Stimulated activated memory B cell treated with anti-CD40 and anti-IgM and Interleukin-4, amounts not matched to agents 10 μg/mL and 1 μg/mL and 100 μg/mL, for 72 hours (primary cell): ENCODE results near the gene TUB.

ENCODE experiments used
- ATAC-seq: fragments of 150-1000 bp; cut with Tn5 transposase; 2 replicates; pipeline ENCODE4 v1.10.0; 2021
- H3K27ac Mint-ChIP-seq: one replicate; pipeline ENCODE4 v1.8.0; 2022; ENCODE audit warnings: mild to moderate bottlenecking, mixed read lengths
- H3K27me3 Mint-ChIP-seq: one replicate; pipeline ENCODE4 v1.8.0; 2022; ENCODE audit warnings: mixed read lengths
- H3K36me3 Mint-ChIP-seq: one replicate; pipeline ENCODE4 v1.8.0; 2022; ENCODE audit warnings: mixed read lengths
- H3K4me1 Mint-ChIP-seq: one replicate; pipeline ENCODE4 v1.8.0; 2022; ENCODE audit warnings: mixed read lengths
- H3K4me3 Mint-ChIP-seq: one replicate; pipeline ENCODE4 v1.8.0; 2022; ENCODE audit warnings: mild to moderate bottlenecking, moderate library complexity, mixed read lengths
- H3K9me3 Mint-ChIP-seq: one replicate; pipeline ENCODE4 v1.8.0; 2022; ENCODE audit warnings: mixed read lengths

The TUB gene

DNA sequence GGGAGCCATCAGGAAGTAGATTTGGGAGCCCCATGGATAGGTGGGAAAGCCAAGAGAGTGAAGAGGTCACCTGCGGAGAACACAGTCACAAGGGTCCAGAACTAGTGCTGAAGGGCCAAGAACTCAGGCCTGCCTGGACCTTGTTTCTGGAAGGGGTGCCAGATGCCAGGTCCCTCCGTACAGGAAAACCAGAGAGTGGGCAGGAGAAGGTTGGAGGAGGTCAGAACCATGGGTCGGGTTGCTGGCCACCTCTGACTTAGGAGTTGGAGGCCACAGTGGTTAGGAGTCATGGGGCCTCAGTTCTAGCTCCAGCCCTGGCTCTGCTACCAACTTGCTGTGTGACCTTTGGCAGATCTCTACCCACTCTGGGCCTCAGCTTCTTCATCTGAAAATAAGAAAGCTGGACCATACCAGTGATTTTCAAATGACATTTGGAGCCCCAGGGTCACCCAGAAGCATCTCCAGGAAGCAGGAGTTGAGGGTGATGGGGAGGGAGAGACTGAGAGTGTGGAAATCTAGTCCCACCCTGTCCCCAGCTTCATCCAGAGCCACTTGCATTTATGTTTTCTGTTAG lies 20.8 kb upstream of the TUB start:
- Mint-ChIP-seq H3K27me3 (peaks cover 25% of the 10 kb centered on the region), H3K9me3 (no peaks in the 10 kb centered on the region), H3K27ac (no peak overlapping the region), H3K4me1 (no peaks in the 10 kb centered on the region), H3K4me3 (no peak overlapping the region), H3K36me3 (no peaks in the 10 kb centered on the region)
- ATAC-seq: no peak

DNA sequence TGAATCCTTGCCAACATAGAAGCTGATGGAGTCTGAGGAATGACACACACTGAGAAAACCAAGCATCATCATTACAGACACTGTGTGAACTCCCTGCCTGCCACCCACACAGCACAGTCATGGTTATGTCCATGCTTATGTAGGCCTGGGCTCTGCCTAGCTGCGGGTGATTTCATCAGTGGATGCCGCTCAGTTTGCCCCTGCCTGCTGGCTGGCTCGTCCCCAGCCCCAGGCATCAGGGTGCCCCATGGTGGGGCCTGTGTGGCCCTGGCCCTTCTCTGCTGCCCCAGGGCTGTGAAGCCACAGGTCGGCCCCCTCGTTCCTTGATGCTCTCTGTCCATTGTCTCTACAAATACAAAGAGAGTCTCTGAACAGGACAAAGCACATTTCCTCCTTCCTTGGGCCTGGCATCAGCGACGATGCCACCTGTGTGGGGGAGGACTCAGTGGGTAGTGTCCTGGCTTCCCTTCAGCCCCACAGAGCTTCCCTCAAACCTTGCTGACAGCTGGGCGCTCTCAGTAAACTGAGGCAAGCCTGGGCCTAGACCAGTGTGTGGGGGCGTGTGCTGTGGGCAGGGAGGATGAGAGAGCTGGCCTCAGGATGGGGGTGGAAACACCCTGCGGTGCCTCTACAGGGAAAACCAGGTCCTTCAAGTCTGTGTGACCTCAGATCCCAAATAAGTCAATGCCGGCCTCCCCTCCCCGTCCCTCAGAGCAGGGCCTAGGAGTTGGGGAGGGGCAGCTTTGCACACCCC lies 20.0 kb upstream of the TUB start:
- Mint-ChIP-seq H3K27me3 (peaks cover 17% of the 10 kb centered on the region), H3K4me3 (no peak overlapping the region), H3K36me3 (no peaks in the 10 kb centered on the region), H3K4me1 (no peaks in the 10 kb centered on the region), H3K27ac (no peak overlapping the region), H3K9me3 (no peaks in the 10 kb centered on the region)
- no peak for ATAC-seq

DNA sequence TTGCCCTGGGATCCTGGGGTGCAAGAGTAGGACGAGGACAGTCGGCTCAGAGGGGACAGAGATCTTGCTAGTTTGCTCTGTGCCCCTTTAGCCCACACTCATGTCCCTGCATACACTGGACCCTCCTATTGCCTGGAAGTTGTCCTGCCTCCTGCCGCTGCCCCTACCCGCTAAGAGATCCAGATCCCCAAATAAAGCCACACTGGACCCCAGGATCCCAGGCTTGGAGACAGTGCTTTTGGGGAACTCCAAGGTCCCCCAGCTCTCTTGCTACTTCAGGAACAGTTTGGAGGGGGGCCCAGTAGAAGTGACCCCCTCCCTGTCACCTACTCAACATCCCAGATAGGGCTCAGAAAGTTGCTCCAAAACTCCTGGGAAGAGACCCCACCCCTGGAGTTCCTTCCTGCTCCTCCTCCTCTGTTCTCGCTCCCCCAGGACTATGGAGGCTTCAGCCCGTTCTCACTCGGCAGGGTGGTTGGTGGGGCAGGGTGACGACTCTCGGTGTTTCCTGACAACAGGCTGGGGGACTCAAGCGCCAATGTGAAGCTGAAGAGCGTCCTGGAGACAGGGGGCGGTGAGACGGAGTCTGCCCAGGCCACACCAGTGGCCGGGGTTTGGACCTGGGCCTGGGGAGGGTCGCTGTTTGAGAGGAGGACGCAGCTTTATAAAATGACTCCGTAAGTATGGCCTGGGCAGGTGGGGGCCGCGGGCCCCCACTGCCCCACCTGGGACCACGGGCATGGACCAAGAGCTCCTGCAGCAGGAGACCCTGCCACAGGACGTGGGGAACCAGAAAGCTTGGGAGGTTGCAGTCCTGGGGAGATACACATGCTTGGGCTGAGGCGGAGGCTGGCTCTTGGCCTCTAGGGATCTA lies 19.2 kb upstream of the TUB start:
- Mint-ChIP-seq H3K9me3 (no peaks in the 10 kb centered on the region), H3K4me3 (no peak overlapping the region), H3K27ac (no peak overlapping the region), H3K27me3 (peaks cover 12% of the 10 kb centered on the region), H3K4me1 (no peaks in the 10 kb centered on the region), H3K36me3 (no peaks in the 10 kb centered on the region)
- ATAC-seq: no peak

DNA sequence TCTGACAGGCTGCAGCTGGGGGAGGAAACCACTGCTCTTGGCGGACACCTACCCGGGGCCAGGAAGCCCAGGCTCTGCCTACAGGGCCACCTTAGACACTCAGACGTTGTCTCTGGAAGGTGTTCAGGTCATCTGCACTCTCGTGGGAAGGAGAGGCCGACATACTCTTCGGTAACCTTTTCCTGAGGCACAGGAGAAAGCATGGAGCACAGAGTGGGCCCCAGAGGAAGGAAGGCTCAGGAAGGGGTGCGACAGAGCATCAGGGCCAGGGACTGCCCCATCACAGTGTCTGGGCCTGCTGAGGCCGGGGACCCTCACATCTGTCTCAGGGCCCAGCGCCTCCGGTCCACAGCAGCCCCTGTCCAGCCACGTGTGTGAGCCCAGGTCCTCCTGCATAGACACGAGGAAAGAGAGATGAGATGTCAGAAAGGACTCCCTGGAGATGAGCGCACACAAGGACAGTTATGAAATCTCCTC lies 18.2 kb upstream of the TUB start:
- Mint-ChIP-seq H3K4me1 (no peaks in the 10 kb centered on the region), H3K36me3 (no peaks in the 10 kb centered on the region), H3K9me3 (no peaks in the 10 kb centered on the region), H3K27me3 (peaks cover 21% of the 10 kb centered on the region), H3K27ac (no peak overlapping the region), H3K4me3 (no peak overlapping the region)
- no peak for ATAC-seq

DNA sequence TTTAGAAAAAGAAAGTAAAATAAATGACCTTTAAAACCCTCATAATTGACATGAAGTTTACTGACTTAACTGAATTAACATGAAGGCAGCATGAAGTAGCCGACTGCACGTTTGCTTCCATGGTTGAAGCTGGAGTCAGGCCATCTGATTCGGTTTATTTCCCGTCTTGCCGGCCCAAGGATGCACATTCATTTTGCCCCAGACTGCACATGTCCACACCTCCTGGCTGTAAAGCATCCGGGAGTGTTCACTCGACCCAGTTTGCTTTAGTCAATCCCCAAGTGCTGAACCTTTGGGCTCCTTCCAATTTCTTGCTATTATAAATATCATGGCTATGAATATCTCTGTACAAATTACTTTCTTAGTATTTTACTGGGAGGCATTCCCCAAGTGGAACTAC lies 17.7 kb upstream of the TUB start:
- no peaks in the 10 kb centered on the region for H3K36me3 Mint-ChIP-seq
- H3K9me3 Mint-ChIP-seq: no peaks in the 10 kb centered on the region
- no peak overlapping the region for H3K27ac Mint-ChIP-seq
- no peak for ATAC-seq
- H3K27me3 Mint-ChIP-seq: peaks cover 26% of the 10 kb centered on the region
- no peaks in the 10 kb centered on the region for H3K4me1 Mint-ChIP-seq
- H3K4me3 Mint-ChIP-seq: no peak overlapping the region

DNA sequence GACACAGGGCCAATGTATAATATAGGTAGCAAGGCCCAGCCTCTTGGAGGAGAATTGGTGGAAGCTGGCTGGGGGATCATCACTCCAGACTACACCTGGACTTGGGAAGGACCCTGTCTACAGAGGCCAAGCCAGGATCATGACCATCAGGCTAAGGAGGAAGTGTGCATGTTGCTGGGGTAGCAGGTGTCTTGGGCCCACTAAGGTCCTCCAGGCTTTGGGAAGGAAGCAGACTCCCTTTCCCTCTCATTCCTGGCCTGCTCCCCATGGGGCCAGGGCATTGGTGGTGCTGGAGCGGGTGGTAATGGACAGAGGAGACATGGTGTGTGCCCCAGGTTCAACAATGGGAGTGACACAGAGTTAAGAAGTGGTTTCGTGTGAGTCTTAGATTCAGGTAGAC lies 16.0 kb upstream of the TUB start:
- H3K36me3 Mint-ChIP-seq: no peaks in the 10 kb centered on the region
- H3K4me3 Mint-ChIP-seq: no peak overlapping the region
- ATAC-seq: no peak
- no peak overlapping the region for H3K27ac Mint-ChIP-seq
- no peaks in the 10 kb centered on the region for H3K9me3 Mint-ChIP-seq
- H3K4me1 Mint-ChIP-seq: no peaks in the 10 kb centered on the region
- peaks cover 24% of the 10 kb centered on the region for H3K27me3 Mint-ChIP-seq

DNA sequence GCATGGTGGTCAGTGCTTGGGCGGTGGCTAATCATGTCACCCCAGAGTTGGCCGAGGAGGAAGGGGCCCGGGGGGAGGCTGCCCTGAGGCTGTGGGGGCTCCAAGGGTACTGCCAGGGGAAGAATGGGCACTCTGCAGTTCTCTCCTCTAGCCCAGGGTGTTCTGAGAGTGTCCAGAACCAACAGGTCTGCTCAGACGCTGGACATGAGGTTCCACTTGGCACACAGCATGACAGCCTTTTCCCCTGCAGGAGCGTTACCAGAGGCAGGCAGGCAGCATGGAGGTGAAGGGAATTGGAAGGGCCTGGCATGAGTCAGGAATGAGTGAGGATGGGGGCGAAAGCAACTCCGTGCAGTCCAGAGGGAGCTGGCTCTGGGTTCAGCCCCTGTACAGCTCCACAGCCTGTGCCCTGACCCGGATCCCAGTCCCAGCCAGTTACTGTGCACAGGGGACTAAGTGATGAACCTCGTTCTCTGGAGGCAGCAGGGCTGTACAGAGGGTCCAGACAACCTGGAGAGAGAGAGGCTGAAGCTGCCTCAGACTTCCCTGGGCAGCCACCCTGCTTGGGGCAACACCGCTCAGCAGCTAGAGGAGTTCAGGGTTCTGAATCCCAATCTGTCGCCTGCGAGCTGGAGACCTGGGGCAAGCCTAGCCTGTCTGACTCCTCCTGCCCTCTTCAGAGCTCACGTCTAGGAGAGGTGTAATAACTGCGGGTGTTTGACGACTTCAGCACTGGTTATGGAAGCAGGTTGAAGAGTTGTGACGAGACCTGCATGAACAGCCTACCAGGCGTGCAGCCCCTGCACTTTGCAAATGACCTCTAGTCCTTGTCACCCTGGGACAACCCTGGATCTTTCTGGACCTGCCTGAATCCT lies 14.7 kb upstream of the TUB start:
- H3K4me1 Mint-ChIP-seq: peaks cover 7% of the 10 kb centered on the region
- peaks cover 24% of the 10 kb centered on the region for H3K27me3 Mint-ChIP-seq
- ATAC-seq: no peak

DNA sequence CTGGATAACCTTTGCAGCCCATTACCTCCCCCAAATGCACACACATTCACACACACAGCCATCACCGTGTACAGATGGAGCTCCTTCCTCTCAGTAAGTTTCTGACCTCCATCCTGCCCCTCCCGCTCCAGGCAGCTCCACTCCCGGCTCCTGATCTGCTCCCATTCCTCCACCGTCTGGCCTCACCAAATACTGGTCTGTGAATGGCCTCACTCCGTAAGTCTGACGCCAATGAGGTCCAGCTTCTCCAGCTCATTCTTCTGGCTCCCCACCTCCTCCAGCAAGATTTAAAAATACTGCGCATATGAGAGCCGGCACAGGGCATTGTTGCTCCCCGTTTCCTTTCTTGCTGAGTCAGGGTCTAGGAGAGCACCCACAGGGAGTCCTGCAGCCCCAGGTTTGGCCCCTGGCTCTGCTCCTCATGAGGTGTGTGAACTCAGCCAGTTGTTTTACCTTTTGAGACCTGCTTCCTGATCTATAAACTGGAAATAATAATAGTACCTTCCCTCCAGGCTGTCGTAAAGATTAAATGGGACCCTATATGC lies 14.0 kb upstream of the TUB start:
- no peak for ATAC-seq
- H3K27me3 Mint-ChIP-seq: peaks cover 24% of the 10 kb centered on the region
- H3K4me1 Mint-ChIP-seq: peaks cover 7% of the 10 kb centered on the region
- no peaks in the 10 kb centered on the region for H3K36me3 Mint-ChIP-seq
- H3K9me3 Mint-ChIP-seq: no peaks in the 10 kb centered on the region
- no peak overlapping the region for H3K4me3 Mint-ChIP-seq
- no peak overlapping the region for H3K27ac Mint-ChIP-seq

More for the DNA sequence above, 14.7 kb upstream of the TUB start:
- Mint-ChIP-seq H3K36me3 (no peaks in the 10 kb centered on the region), H3K9me3 (no peaks in the 10 kb centered on the region), H3K27ac (no peak overlapping the region), H3K4me3 (no peak overlapping the region)

DNA sequence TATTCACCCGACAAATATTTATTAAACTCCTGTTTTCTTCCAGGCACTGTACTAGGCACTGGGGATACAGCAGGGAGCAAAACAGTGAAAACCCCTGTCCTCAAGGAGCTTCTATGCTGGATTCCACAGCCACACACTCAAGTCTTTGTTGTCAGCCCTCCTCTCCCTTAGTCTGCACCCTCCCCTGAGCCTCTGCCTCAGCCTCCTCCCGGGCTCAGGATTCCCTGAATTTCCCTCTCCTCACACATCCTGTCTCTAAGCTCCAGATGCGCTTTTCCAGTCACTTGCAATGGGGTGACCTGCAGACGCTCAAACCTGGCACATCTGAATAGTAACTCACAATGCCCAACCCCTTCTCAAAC lies 13.5 kb upstream of the TUB start:
- no peaks in the 10 kb centered on the region for H3K9me3 Mint-ChIP-seq
- H3K4me3 Mint-ChIP-seq: no peak overlapping the region
- peaks cover 7% of the 10 kb centered on the region for H3K4me1 Mint-ChIP-seq
- H3K27ac Mint-ChIP-seq: no peak overlapping the region
- H3K36me3 Mint-ChIP-seq: no peaks in the 10 kb centered on the region
- peaks cover 24% of the 10 kb centered on the region for H3K27me3 Mint-ChIP-seq
- no peak for ATAC-seq

DNA sequence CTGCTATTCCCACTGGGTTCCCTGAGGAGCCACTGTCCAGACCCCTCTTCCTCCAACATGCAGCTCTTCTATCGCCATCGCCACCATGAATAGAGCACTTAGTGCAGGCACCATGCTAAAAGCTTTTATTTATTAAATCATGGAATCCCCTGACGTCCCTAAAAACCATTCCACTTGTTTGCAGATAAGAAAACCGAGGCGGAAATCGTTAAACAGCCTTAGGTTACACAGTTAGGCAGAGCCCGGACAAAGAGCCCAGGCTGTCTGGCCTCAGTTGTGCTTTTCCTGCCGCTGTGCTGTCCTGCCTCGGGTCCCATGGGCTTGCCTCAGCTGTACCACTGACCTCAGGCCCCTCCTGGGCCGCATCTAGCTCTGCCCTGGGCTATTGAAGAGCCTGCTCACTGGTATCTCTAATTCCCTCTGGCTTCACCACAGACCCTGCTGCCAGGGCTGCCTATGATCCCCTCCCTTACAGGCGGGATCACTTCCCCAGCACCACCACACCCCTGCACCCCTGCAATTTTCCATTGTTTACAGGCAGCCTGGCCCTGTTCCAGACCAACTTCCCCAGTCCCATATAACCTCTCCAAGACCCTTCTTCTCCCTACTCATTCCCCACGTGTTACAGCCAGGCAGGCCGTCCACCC lies 13.0 kb upstream of the TUB start:
- no peak for ATAC-seq
- H3K27me3 Mint-ChIP-seq: peaks cover 24% of the 10 kb centered on the region
- no peaks in the 10 kb centered on the region for H3K36me3 Mint-ChIP-seq
- no peak overlapping the region for H3K4me3 Mint-ChIP-seq
- H3K27ac Mint-ChIP-seq: no peak overlapping the region
- peaks cover 7% of the 10 kb centered on the region for H3K4me1 Mint-ChIP-seq
- H3K9me3 Mint-ChIP-seq: no peaks in the 10 kb centered on the region

DNA sequence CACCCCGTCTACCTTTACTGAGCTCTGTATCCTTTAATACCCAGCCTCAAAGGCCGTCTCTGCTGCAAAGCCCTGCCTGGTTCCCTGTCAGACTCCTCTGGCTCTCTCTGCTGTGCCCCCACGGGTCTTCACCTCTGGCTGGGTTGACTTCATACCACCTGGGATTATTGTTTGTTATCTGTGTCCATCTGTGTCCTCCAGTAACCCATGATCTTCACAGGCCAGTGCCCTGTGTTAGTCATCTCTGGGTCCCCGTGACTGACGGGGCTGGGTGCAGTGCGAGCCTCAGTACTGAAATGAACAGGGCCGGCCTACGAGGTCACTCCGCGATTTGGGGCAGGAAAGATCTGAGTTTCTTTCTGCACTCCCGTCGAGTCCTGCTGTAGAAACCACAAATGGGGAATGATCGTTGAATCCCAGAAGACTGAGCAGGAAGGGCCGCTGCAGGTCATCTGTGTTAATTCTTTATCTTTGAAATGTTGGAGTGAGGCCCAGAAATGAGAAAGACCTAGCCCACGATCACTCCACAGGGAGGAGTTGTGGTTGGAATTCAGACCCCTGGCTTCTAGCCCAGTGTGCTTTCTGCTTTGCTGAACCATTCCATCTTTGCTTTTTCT lies 12.3 kb upstream of the TUB start:
- no peaks in the 10 kb centered on the region for H3K36me3 Mint-ChIP-seq
- ATAC-seq: no peak
- no peak overlapping the region for H3K4me3 Mint-ChIP-seq
- no peaks in the 10 kb centered on the region for H3K9me3 Mint-ChIP-seq
- H3K27ac Mint-ChIP-seq: no peak overlapping the region
- H3K4me1 Mint-ChIP-seq: peaks cover 7% of the 10 kb centered on the region
- H3K27me3 Mint-ChIP-seq: peaks cover 24% of the 10 kb centered on the region

DNA sequence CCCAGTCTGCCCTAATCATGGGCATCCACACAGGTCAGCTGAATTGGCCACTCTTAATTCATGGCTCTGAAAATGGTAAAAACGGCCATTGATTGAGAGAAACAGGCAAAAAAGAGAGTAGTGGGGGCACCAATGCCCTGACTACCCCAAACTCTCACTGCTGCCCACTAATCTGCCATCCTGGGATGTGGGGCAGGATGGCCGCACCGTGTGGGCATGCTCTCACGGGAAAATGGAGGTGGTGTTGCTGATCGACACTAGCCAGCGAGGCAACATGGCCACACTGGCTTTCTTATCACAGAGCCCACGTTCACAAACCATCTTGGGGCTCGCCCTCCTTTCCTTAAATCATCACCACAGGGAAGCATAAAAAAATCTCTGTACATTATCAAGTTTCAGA lies 11.2 kb upstream of the TUB start:
- ATAC-seq: no peak
- no peaks in the 10 kb centered on the region for H3K9me3 Mint-ChIP-seq
- no peak overlapping the region for H3K27ac Mint-ChIP-seq
- no peak overlapping the region for H3K4me3 Mint-ChIP-seq
- peaks cover 24% of the 10 kb centered on the region for H3K27me3 Mint-ChIP-seq
- no peaks in the 10 kb centered on the region for H3K36me3 Mint-ChIP-seq
- H3K4me1 Mint-ChIP-seq: peaks cover 7% of the 10 kb centered on the region

DNA sequence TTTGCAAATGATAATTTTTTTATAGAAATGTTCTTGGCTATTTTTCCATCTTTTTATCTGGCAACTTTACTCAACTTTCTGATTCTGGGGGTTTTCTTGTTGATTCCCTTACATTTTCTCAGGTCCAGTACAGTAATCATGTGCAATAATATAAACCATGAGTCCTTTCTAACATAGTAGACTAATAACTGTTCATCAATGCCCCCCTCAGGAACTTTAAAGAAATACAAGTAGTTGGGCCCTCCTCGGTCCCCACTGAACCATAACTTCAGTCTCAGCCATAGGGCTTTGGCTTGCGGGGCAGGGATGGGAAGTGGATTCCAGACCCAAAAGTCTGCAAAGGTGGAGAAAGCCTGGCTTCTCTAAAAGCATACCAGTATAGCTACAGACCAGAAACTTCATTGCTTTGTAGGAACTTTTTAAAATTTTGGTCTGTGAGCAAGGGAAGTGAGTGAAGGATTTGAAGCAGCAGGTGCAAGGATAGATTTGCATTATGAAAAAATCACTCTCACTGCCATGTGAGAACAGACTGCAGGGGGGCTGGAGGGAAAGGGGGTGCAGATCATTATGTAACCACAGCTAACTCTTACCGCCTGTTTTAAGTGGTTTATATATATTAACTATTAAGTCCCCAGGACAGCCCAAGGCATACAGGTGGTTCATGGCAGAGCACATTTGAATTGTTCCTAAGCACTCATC lies 10.4 kb upstream of the TUB start:
- H3K27ac Mint-ChIP-seq: no peak overlapping the region
- peaks cover 7% of the 10 kb centered on the region for H3K4me1 Mint-ChIP-seq
- H3K27me3 Mint-ChIP-seq: peaks cover 24% of the 10 kb centered on the region
- no peaks in the 10 kb centered on the region for H3K9me3 Mint-ChIP-seq
- peak; percentile 62 for ATAC-seq
- H3K4me3 Mint-ChIP-seq: no peak overlapping the region
- no peaks in the 10 kb centered on the region for H3K36me3 Mint-ChIP-seq
